Hippocampal formation (tissue), 2 donors: Measurements from ENCODE around the gene ALDH1A1.

Source experiments
- DNase-seq, 2 donors: peaks; one replicate each; lab custom pipeline; 2025; lab: John Stamatoyannopoulos, UW

The ALDH1A1 gene

DNA sequence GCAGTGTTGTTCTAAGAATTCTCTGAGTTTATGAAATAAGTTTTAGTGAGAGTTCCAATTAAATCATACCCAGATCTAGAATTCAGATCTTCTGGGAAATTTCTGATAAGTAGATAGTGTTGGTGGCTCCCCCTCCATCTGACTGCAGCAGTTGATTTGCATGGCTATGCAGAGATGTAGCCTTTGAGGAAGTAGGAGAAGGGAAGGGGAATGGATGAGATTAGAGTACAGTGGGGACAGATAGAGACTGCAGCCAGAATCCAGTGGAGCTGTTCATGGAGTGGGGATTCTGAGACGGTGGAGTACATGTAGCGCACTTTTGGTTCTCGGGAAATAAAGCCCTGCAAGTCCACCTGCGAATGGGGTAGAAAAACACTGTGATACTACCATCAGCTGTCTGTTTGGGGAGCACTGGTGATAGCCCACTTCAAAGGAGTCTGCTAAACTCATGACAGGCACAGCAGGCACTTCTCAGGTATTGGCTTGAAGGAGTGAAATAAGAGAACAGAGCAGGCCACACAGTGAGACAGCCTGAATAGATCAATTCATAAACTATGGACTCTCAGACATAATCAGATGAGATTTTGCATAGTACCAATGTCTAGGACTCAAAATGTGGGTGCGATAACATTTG, 96.8 kb downstream of the ALDH1A1 start:
- DNase-seq: no peak

- no peak for DNase-seq
Observed at GRCh38 chr9:72855321-72855720, 97.5 kb downstream of the ALDH1A1 start.
